ENCODE measurements around the gene TENT5C. TPM values are rescaled to one million over a fixed set of nuclear protein-coding genes. Genes with fewer than 3 reads are reported as not detected.

TENT5C gene
- total RNA-seq, 4 donors from 2014 or later, result 2.3 to 22.1 (median 5.1) TPM

- Histone ChIP-seq H3K27ac (no peak overlapping the region), H3K4me3 (no peak overlapping the region), H3K4me1 (no peaks in the 10 kb centered on the region), H3K27me3 (no peaks in the 10 kb centered on the region), H3K36me3 (no peaks in the 10 kb centered on the region), H3K9me3 (no peaks in the 10 kb centered on the region)
- no peak for TF ChIP-seq CTCF (IDR thresholded peaks at IDR 0.05)
- TF ChIP-seq POLR2A (IDR thresholded peaks at IDR 0.05), result no peak
- intact Hi-C loops (cut with DNase I; ENCODE audit: low total_unique reads), result no loop called here
- DNase-seq, result no peak
These were observed 46.6 kb downstream of the TENT5C start for GRCh38 chr1:117652421-117652820.

DNA sequence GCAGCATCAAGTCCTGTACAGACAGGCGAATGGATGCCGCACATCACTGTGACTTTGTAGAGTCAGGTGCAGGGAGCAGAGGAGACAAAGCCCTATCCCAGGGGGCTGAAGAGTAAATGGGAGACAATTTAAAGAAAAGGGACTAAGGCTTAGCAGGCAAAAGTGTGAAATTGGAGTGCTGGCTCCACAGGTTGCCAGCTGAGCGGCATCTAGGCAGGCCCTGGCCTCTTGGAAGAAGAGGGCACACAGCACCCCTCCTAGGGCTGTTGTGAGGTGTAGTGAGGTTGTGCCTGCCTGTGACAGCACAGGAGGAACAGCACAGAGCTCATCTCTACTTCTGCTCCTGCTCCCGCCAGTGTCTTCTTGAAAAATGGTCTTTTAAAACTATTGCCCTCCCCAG is 47.3 kb downstream of the TENT5C start:
- intact Hi-C loops (cut with DNase I; ENCODE audit: low total_unique reads), result no loop called here
- TF ChIP-seq CTCF (IDR thresholded peaks at IDR 0.05) (no peak), POLR2A (IDR thresholded peaks at IDR 0.05) (no peak)
- H3K27ac ChIP-seq, result no peak overlapping the region
- H3K27me3 ChIP-seq, result no peaks in the 10 kb centered on the region
- no peaks in the 10 kb centered on the region for H3K4me1 ChIP-seq
- H3K9me3 ChIP-seq, result no peaks in the 10 kb centered on the region
- no peaks in the 10 kb centered on the region for H3K36me3 ChIP-seq
- no peak overlapping the region for H3K4me3 ChIP-seq
- no peak for DNase-seq

- no peak overlapping the region for H3K27ac ChIP-seq
- TF ChIP-seq POLR2A (IDR thresholded peaks at IDR 0.05) (no peak), CTCF (IDR thresholded peaks at IDR 0.05) (no peak)
- no peaks in the 10 kb centered on the region for H3K9me3 ChIP-seq
- no peak for DNase-seq
- intact Hi-C loops (cut with DNase I; ENCODE audit: low total_unique reads), result no loop called here
- no peak overlapping the region for H3K4me3 ChIP-seq
- no peaks in the 10 kb centered on the region for H3K36me3 ChIP-seq
- no peaks in the 10 kb centered on the region for H3K27me3 ChIP-seq
- H3K4me1 ChIP-seq, result no peaks in the 10 kb centered on the region
These were observed 48.1 kb downstream of the TENT5C start for GRCh38 chr1:117653732-117654492.

- intact Hi-C loops (cut with DNase I; ENCODE audit: low total_unique reads), result no loop called here
- DNase-seq, result no peak
- no peaks in the 10 kb centered on the region for H3K4me1 ChIP-seq
- H3K27ac ChIP-seq, result no peak overlapping the region
- no peaks in the 10 kb centered on the region for H3K27me3 ChIP-seq
- H3K36me3 ChIP-seq, result no peaks in the 10 kb centered on the region
- H3K4me3 ChIP-seq, result no peak overlapping the region
- H3K9me3 ChIP-seq, result no peaks in the 10 kb centered on the region
- no peak for TF ChIP-seq POLR2A (IDR thresholded peaks at IDR 0.05)
- no peak for TF ChIP-seq CTCF (IDR thresholded peaks at IDR 0.05)
These were observed 48.8 kb downstream of the TENT5C start for GRCh38 chr1:117654493-117655219.

- Histone ChIP-seq H3K4me3 (no peak overlapping the region), H3K27ac (no peak overlapping the region), H3K9me3 (no peaks in the 10 kb centered on the region), H3K36me3 (no peaks in the 10 kb centered on the region), H3K4me1 (no peaks in the 10 kb centered on the region), H3K27me3 (no peaks in the 10 kb centered on the region)
- intact Hi-C loops (cut with DNase I; ENCODE audit: low total_unique reads), result no loop called here
- no peak for DNase-seq
- no peak for TF ChIP-seq POLR2A (IDR thresholded peaks at IDR 0.05)
- TF ChIP-seq CTCF (IDR thresholded peaks at IDR 0.05), result no peak
These were observed 49.4 kb downstream of the TENT5C start for GRCh38 chr1:117655220-117655577.
